Measurements from ENCODE around the gene C14orf180. TPM values are rescaled to one million over a fixed set of nuclear protein-coding genes. Genes with fewer than 3 reads are reported as not detected.

C14orf180 gene
- total RNA-seq, 1 experiment from 2014 or later = not detected

- no peak for TF ChIP-seq ATF2 (CRISPR knock-in tag; IDR thresholded peaks at IDR 0.05; ENCODE audit: borderline replicate concordance, low read depth)
- TF ChIP-seq AR (CRISPR knock-in tag; IDR thresholded peaks at IDR 0.05) = no peak
- TF ChIP-seq ZBTB21 (CRISPR knock-in tag; IDR thresholded peaks at IDR 0.05; ENCODE audit: borderline replicate concordance) = no peak
Measured at GRCh38 chr14:104614126-104614812, 34.7 kb downstream of the C14orf180 start.

GRCh38 chr14:104624939-104625338 lies 45.4 kb downstream of the C14orf180 start:
- TF ChIP-seq PREB (CRISPR knock-in tag; IDR thresholded peaks at IDR 0.05; ENCODE audit: borderline replicate concordance) (no peak), ARID4B (CRISPR knock-in tag; IDR thresholded peaks at IDR 0.05; ENCODE audit: borderline replicate concordance) (no peak), GRHL2 (CRISPR knock-in tag; IDR thresholded peaks at IDR 0.05; ENCODE audit: insufficient replicate concordance, severe bottlenecking) (no peak), RORB (CRISPR knock-in tag; IDR thresholded peaks at IDR 0.05) (no peak), NR1H2 (CRISPR knock-in tag; IDR thresholded peaks at IDR 0.05) (no peak), USF1 (CRISPR knock-in tag; IDR thresholded peaks at IDR 0.05) (no peak), GTF2I (CRISPR knock-in tag; conservative IDR thresholded peaks at IDR 0.05) (no peak), ZNF232 (CRISPR knock-in tag; IDR thresholded peaks at IDR 0.05) (no peak), PRRX2 (CRISPR knock-in tag; IDR thresholded peaks at IDR 0.05) (no peak), ZSCAN18 (CRISPR knock-in tag; IDR thresholded peaks at IDR 0.05) (no peak)
- peak; percentile 32; the same call in 1 of the 2 replicates for ATAC-seq
- Mint-ChIP-seq H3K36me3 (peaks cover 12% of the 10 kb centered on the region), H3K27me3 (ENCODE audit: low read depth) (peaks cover 6% of the 10 kb centered on the region; the same call in 1 of the 2 replicates), H3K4me3 (no peak overlapping the region), H3K27ac (no peak overlapping the region), H3K4me1 (no peaks in the 10 kb centered on the region), H3K9me3 (peaks cover 39% of the 10 kb centered on the region)
- no peak for DNase-seq (ENCODE audit: low spot score)
- ChIA-PET POLR2A (no interaction called here), CTCF (no interaction called here)

More at GRCh38 chr14:104614126-104614812, 34.7 kb downstream of the C14orf180 start:
- Mint-ChIP-seq H3K27ac (no peak overlapping the region), H3K36me3 (no peaks in the 10 kb centered on the region), H3K9me3 (peaks cover 5% of the 10 kb centered on the region; the same call in 1 of the 2 replicates), H3K4me3 (no peak overlapping the region), H3K4me1 (peaks cover 2% of the 10 kb centered on the region; the same call in 1 of the 2 replicates), H3K27me3 (ENCODE audit: low read depth) (peaks cover 4% of the 10 kb centered on the region; the same call in 1 of the 2 replicates)
- ChIA-PET POLR2A (no interaction called here), CTCF (no interaction called here)
- no peak for DNase-seq (ENCODE audit: low spot score)
- no peak for ATAC-seq
